ENCODE measurements around the gene EPN3. TPM values are rescaled to one million over a fixed set of nuclear protein-coding genes. Genes with fewer than 3 reads are reported as not detected.
A peak's percentile ranks its signal among the peaks of the same experiment; 100 is the strongest.

Gene EPN3
- total and polyA plus RNA-seq, 4 donors: 1.3 to 2.6 (median 2.5) TPM

DNA sequence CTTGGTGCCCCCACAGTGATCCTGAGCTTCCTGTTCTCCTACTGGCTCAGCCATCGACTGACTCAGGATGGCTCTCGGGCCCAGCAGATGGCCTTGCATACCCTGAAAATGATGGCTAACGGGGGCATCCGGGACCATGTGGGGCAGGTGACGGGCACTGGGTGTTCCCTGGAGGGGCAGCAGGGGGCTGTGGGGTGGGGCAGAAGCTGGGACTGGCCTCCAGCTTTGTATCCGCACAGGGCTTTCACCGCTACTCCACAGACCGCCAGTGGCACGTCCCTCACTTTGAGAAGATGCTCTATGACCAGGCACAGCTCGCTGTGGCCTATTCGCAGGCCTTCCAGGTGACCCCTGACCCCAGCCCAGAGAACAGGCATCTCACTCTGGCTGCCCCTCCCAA lies 17.4 kb downstream of the EPN3 start:
- no peak for DNase-seq
- no peak overlapping the region for H3K27ac ChIP-seq (ENCODE audit: low read depth in 1 of 2, low read length in 1 of 2)

GRCh38 chr17:50550661-50551432 lies 18.3 kb downstream of the EPN3 start:
- no peak overlapping the region for H3K4me3 ChIP-seq
- peaks cover 0 to 14% (median 5%) of the 10 kb centered on the region in 5 donors for H3K4me1 ChIP-seq (ENCODE audit: control insufficient read depth in 5 of 5, insufficient read depth in 5 of 5, low read length in 5 of 5)
- 62 to 74% methylated on average over 32 of the region's 32 CpGs for WGBS, 2 donors
- peaks cover 0 to 11% (median 5%) of the 10 kb centered on the region in 4 donors for H3K36me3 ChIP-seq (ENCODE audit: control insufficient read depth in 4 of 4, insufficient read depth in 4 of 4, low read length in 4 of 4)
- no peaks in the 10 kb centered on the region for H3K27me3 ChIP-seq (ENCODE audit: control insufficient read depth in 3 of 3, insufficient read depth in 3 of 3, low read length in 2 of 3)
- peak; percentile 90 for TF ChIP-seq CTCF (IDR thresholded peaks at IDR 0.05; ENCODE audit: control extremely low read depth, extremely low read depth)
- ATAC-seq (ENCODE audit: insufficient read depth, low FRiP score): peak; percentile 61
- no peak overlapping the region for H3K27ac ChIP-seq (ENCODE audit: low read depth in 1 of 2, low read length in 1 of 2)
- H3K9ac ChIP-seq (ENCODE audit: insufficient read depth in 1 of 2, low read length in 2 of 2): no peak overlapping the region
- no peaks in the 10 kb centered on the region for H3K9me3 ChIP-seq (ENCODE audit: control insufficient read depth in 4 of 4, insufficient read depth in 3 of 4, low read length in 3 of 4)
- DNase-seq: peak; percentile 90 to 93 (median 91)

More for the DNA sequence above, 17.4 kb downstream of the EPN3 start:
- no peak for ATAC-seq (ENCODE audit: insufficient read depth, low FRiP score)
- Histone ChIP-seq H3K36me3 (ENCODE audit: control insufficient read depth in 4 of 4, insufficient read depth in 4 of 4, low read length in 4 of 4) (peaks cover 0 to 9% (median 3%) of the 10 kb centered on the region in 4 donors), H3K4me3 (no peak overlapping the region), H3K4me1 (ENCODE audit: control insufficient read depth in 5 of 5, insufficient read depth in 5 of 5, low read length in 5 of 5) (peaks cover 0 to 14% (median 5%) of the 10 kb centered on the region in 5 donors), H3K9me3 (ENCODE audit: control insufficient read depth in 4 of 4, insufficient read depth in 3 of 4, low read length in 3 of 4) (no peaks in the 10 kb centered on the region), H3K9ac (ENCODE audit: insufficient read depth in 1 of 2, low read length in 2 of 2) (no peak overlapping the region), H3K27me3 (ENCODE audit: control insufficient read depth in 3 of 3, insufficient read depth in 3 of 3, low read length in 2 of 3) (no peaks in the 10 kb centered on the region)
- TF ChIP-seq CTCF (IDR thresholded peaks at IDR 0.05; ENCODE audit: control extremely low read depth, extremely low read depth): no peak
- WGBS, 2 donors: 95 to 96% methylated on average over 11 of the region's 11 CpGs

DNA sequence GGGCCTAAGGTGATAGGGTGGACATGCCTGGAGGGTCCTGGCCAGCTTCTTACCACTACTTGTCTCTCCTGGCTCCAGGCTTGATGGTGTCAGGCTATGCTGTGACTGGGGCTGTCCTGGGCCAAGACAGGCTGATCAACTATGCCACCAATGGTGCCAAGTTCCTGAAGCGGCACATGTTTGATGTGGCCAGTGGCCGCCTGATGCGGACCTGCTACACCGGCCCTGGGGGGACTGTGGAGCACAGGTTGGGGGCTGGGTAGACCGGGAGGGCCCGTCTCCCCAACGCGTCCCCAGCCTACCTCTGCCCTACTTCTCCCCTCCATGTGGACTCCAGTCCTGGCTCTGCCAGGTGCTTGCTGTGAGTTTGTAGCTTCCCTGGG lies 18.9 kb downstream of the EPN3 start:
- no peak overlapping the region for H3K27ac ChIP-seq (ENCODE audit: low read depth in 1 of 2, low read length in 1 of 2)
- TF ChIP-seq CTCF (IDR thresholded peaks at IDR 0.05; ENCODE audit: control extremely low read depth, extremely low read depth): no peak
- H3K27me3 ChIP-seq (ENCODE audit: control insufficient read depth in 3 of 3, insufficient read depth in 3 of 3, low read length in 2 of 3): no peaks in the 10 kb centered on the region
- peaks cover 0 to 14% (median 6%) of the 10 kb centered on the region in 5 donors for H3K4me1 ChIP-seq (ENCODE audit: control insufficient read depth in 5 of 5, insufficient read depth in 5 of 5, low read length in 5 of 5)
- H3K9ac ChIP-seq (ENCODE audit: insufficient read depth in 1 of 2, low read length in 2 of 2): no peak overlapping the region
- 96 to 98% methylated on average over 8 of the region's 8 CpGs for WGBS, 2 donors
- H3K9me3 ChIP-seq (ENCODE audit: control insufficient read depth in 4 of 4, insufficient read depth in 3 of 4, low read length in 3 of 4): no peaks in the 10 kb centered on the region
- H3K36me3 ChIP-seq (ENCODE audit: control insufficient read depth in 4 of 4, insufficient read depth in 4 of 4, low read length in 4 of 4): peaks cover 0 to 14% (median 8%) of the 10 kb centered on the region in 4 donors
- ATAC-seq (ENCODE audit: insufficient read depth, low FRiP score) (no peak), DNase-seq (no peak)
- H3K4me3 ChIP-seq: no peak overlapping the region

Measured in lung (tissue), 12 donors.